Measurements from ENCODE around the gene SPATA21. TPM values are rescaled to one million over a fixed set of nuclear protein-coding genes. Genes with fewer than 3 reads are reported as not detected.

Gene SPATA21
- total RNA-seq, 1 experiment from 2014 or later = not detected

GRCh38 chr1:16434007-16434406 lies 3.2 kb downstream of the SPATA21 start:
- Histone ChIP-seq H3K27me3 (ENCODE audit: insufficient read depth, low read length) (no peaks in the 10 kb centered on the region), H4K91ac (ENCODE audit: insufficient read length, low read depth, low read length) (no peak overlapping the region), H2AK5ac (ENCODE audit: insufficient read length, low read length) (no peak overlapping the region), H3K79me2 (ENCODE audit: insufficient read depth, low read length) (no peaks in the 10 kb centered on the region), H3K4me1 (ENCODE audit: insufficient read depth, low read length) (peaks cover 4% of the 10 kb centered on the region; the same call in 1 of the 2 replicates), H3K9me3 (ENCODE audit: control insufficient read depth, low read depth, low read length) (no peaks in the 10 kb centered on the region), H2BK15ac (ENCODE audit: low read depth, low read length) (no peak overlapping the region), H3K23me2 (ENCODE audit: insufficient read length, low read depth, low read length, poor library complexity, severe bottlenecking) (no peaks in the 10 kb centered on the region), H2BK20ac (ENCODE audit: low read depth, low read length, poor library complexity, severe bottlenecking) (no peak overlapping the region), H3T11ph (ENCODE audit: low read length) (no peak overlapping the region), H3K9ac (ENCODE audit: extremely low read depth, insufficient read length, low read length) (no peak overlapping the region), H2BK5ac (ENCODE audit: insufficient read length, low read length) (no peak overlapping the region), H2BK120ac (ENCODE audit: low read depth, low read length, poor library complexity, severe bottlenecking) (no peak overlapping the region), H4K8ac (replicated peaks; ENCODE audit: insufficient read length, low read depth, low read length) (no peak overlapping the region), H3K23ac (ENCODE audit: insufficient read length, low read depth, low read length) (no peak overlapping the region), H3K4ac (ENCODE audit: low read depth, low read length) (no peak overlapping the region), H3K18ac (ENCODE audit: insufficient read length, low read depth, low read length) (no peak overlapping the region), H4K20me1 (ENCODE audit: control insufficient read depth, insufficient read depth, insufficient read length) (no peaks in the 10 kb centered on the region), H3K14ac (ENCODE audit: insufficient read depth, low read length) (no peak overlapping the region), H2BK12ac (ENCODE audit: insufficient read length, low read depth, low read length) (no peak overlapping the region), H3K27ac (ENCODE audit: insufficient read length, low read depth, low read length) (no peak overlapping the region), H3K79me1 (ENCODE audit: insufficient read depth, low read depth, low read length, poor library complexity, severe bottlenecking) (no peaks in the 10 kb centered on the region), H4K5ac (ENCODE audit: insufficient read length, low read depth, low read length) (no peak overlapping the region), H3K56ac (ENCODE audit: insufficient read length, low read depth, low read length) (no peak overlapping the region), H3K4me2 (ENCODE audit: insufficient read depth, insufficient read length, low read length) (no peak overlapping the region), H2AFZ (ENCODE audit: low read length) (no peak overlapping the region)
- Mint-ChIP-seq H3K27me3 (ENCODE audit: low read depth) (peaks cover 16% of the 10 kb centered on the region), H3K4me1 (peaks cover 7 to 9% of the 10 kb centered on the region in 2 experiments), H3K9me3 (no peaks in the 10 kb centered on the region; a peak in 1 of 5 replicates), H3K4me3 (no peak overlapping the region), H3K27ac (no peak overlapping the region), H3K36me3 (ENCODE audit: insufficient read depth in 1 of 3, low read depth in 3 of 3) (no peaks in the 10 kb centered on the region)
- DNase-seq = no peak
- no peak for TF ChIP-seq CTCF (conservative IDR thresholded peaks at IDR 0.05)
- WGBS (ENCODE audit: extremely low coverage, insufficient read length, low lambda C conversion rate) = no CpG with 5 or more reads among the region's 4 CpGs
